ENCODE measurements around the gene ATRNL1. TPM values are rescaled to one million over a fixed set of nuclear protein-coding genes. Genes with fewer than 3 reads are reported as not detected.

ATRNL1 gene
- polyA plus RNA-seq, 1 donor from 2014 or later = 47.8 TPM

DNA sequence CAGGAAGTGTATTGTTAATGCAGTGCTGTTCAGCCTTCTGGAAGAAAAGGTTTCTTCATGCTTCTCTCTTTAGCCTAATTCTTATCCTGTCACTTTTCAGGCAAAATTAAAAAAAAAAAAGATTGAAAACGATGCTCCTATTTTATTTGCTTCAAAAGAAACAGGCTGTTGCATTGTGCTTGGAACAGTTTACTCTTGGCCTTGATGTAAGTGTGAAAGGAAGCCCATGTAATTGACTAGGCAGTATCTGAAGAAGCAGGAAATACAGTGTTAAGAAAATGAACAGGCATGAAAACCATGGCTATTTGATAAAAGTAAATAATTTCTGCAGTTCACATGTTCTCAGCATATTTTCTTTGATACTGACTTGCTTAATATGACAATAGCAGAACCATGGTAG, 40.4 kb upstream of the ATRNL1 start:
- Histone ChIP-seq H3K9me2 (ENCODE audit: insufficient read depth, low read length) (no peaks in the 10 kb centered on the region), H3K27ac (ENCODE audit: low read length) (no peak overlapping the region), H4K20me1 (ENCODE audit: insufficient read depth) (no peaks in the 10 kb centered on the region), H3K9me3 (ENCODE audit: low read length) (no peaks in the 10 kb centered on the region), H3K4me3 (ENCODE audit: low read length) (no peak overlapping the region), H3F3A (ENCODE audit: insufficient read depth, low read length, poor library complexity, severe bottlenecking) (no peaks in the 10 kb centered on the region), H3K27me3 (ENCODE audit: insufficient read depth, low read depth, low read length) (no peaks in the 10 kb centered on the region), H3K36me3 (ENCODE audit: insufficient read depth, low read length) (no peaks in the 10 kb centered on the region), H2AFZ (ENCODE audit: low read depth, low read length) (no peak overlapping the region), H3K4me2 (ENCODE audit: low read length) (no peak overlapping the region), H3K79me2 (replicated peaks; ENCODE audit: insufficient read depth, low read length) (no peaks in the 10 kb centered on the region), H3K9ac (ENCODE audit: low read length) (no peak overlapping the region)
- TF ChIP-seq EP300 (conservative IDR thresholded peaks at IDR 0.05; ENCODE audit: poor library complexity, severe bottlenecking) (no peak), MXI1 (conservative IDR thresholded peaks at IDR 0.05; ENCODE audit: poor library complexity, severe bottlenecking) (no peak), TAF1 (IDR thresholded peaks at IDR 0.05; ENCODE audit: low read depth) (no peak)
- TF ChIP-seq, protein P1, sequence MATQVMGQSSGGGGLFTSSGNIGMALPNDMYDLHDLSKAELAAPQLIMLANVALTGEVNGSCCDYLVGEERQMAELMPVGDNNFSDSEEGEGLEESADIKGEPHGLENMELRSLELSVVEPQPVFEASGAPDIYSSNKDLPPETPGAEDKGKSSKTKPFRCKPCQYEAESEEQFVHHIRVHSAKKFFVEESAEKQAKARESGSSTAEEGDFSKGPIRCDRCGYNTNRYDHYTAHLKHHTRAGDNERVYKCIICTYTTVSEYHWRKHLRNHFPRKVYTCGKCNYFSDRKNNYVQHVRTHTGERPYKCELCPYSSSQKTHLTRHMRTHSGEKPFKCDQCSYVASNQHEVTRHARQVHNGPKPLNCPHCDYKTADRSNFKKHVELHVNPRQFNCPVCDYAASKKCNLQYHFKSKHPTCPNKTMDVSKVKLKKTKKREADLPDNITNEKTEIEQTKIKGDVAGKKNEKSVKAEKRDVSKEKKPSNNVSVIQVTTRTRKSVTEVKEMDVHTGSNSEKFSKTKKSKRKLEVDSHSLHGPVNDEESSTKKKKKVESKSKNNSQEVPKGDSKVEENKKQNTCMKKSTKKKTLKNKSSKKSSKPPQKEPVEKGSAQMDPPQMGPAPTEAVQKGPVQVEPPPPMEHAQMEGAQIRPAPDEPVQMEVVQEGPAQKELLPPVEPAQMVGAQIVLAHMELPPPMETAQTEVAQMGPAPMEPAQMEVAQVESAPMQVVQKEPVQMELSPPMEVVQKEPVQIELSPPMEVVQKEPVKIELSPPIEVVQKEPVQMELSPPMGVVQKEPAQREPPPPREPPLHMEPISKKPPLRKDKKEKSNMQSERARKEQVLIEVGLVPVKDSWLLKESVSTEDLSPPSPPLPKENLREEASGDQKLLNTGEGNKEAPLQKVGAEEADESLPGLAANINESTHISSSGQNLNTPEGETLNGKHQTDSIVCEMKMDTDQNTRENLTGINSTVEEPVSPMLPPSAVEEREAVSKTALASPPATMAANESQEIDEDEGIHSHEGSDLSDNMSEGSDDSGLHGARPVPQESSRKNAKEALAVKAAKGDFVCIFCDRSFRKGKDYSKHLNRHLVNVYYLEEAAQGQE (IDR thresholded peaks at IDR 0.05; ENCODE audit: borderline replicate concordance) = no peak

DNA sequence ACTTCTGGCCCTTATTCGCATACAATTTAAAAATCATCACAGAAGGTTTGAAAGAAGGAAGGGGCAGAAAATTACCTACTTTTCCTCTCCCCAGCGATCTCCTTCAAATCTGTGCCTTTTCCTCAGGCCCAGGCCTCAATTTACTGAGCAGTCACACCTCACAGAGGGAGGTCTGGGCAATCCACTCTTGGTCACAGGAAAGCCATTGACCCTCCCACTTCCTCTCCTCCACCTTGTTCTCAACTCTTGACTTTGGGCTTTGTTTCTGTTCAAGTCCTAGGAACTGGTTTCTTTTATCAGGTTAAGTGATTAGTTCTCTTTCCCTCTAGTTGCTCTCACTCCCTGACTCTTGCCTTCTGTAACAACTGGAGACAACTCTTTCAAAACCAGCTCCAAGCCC, 37.0 kb upstream of the ATRNL1 start:
- no peaks in the 10 kb centered on the region for H3K79me2 ChIP-seq (replicated peaks; ENCODE audit: insufficient read depth, low read length)
- no peak overlapping the region for H2AFZ ChIP-seq (ENCODE audit: low read depth, low read length)
- no peaks in the 10 kb centered on the region for H4K20me1 ChIP-seq (ENCODE audit: insufficient read depth)
- H3K36me3 ChIP-seq (ENCODE audit: insufficient read depth, low read length) = no peaks in the 10 kb centered on the region
- no peak overlapping the region for H3K9ac ChIP-seq (ENCODE audit: low read length)
- no peak overlapping the region for H3K4me2 ChIP-seq (ENCODE audit: low read length)
- H3K9me3 ChIP-seq (ENCODE audit: low read length) = no peaks in the 10 kb centered on the region
- no peak overlapping the region for H3K27ac ChIP-seq (ENCODE audit: low read length)
- no peaks in the 10 kb centered on the region for H3K27me3 ChIP-seq (ENCODE audit: insufficient read depth, low read depth, low read length)
- no peaks in the 10 kb centered on the region for H3K9me2 ChIP-seq (ENCODE audit: insufficient read depth, low read length)
- TF ChIP-seq RAD21 (conservative IDR thresholded peaks at IDR 0.05) = no peak
- TF ChIP-seq, protein P1 (IDR thresholded peaks at IDR 0.05; ENCODE audit: borderline replicate concordance) = no peak
- no peak for TF ChIP-seq EP300 (conservative IDR thresholded peaks at IDR 0.05; ENCODE audit: poor library complexity, severe bottlenecking)
- TF ChIP-seq, protein P2, sequence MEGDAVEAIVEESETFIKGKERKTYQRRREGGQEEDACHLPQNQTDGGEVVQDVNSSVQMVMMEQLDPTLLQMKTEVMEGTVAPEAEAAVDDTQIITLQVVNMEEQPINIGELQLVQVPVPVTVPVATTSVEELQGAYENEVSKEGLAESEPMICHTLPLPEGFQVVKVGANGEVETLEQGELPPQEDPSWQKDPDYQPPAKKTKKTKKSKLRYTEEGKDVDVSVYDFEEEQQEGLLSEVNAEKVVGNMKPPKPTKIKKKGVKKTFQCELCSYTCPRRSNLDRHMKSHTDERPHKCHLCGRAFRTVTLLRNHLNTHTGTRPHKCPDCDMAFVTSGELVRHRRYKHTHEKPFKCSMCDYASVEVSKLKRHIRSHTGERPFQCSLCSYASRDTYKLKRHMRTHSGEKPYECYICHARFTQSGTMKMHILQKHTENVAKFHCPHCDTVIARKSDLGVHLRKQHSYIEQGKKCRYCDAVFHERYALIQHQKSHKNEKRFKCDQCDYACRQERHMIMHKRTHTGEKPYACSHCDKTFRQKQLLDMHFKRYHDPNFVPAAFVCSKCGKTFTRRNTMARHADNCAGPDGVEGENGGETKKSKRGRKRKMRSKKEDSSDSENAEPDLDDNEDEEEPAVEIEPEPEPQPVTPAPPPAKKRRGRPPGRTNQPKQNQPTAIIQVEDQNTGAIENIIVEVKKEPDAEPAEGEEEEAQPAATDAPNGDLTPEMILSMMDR (IDR thresholded peaks at IDR 0.05; ENCODE audit: poor library complexity, severe bottlenecking) = no peak
- TF ChIP-seq POLR2AphosphoS5 (IDR thresholded peaks at IDR 0.05) = no peak
- no peak for TF ChIP-seq TAF1 (IDR thresholded peaks at IDR 0.05; ENCODE audit: low read depth)
- no peak for TF ChIP-seq EZH2 (IDR thresholded peaks at IDR 0.05; ENCODE audit: borderline replicate concordance, insufficient read depth, low read length, poor library complexity, severe bottlenecking)
- no peak for TF ChIP-seq SMC3 (conservative IDR thresholded peaks at IDR 0.05; ENCODE audit: poor library complexity)
- TF ChIP-seq MXI1 (conservative IDR thresholded peaks at IDR 0.05; ENCODE audit: poor library complexity, severe bottlenecking) = no peak
- no peak overlapping the region for H3K4me3 ChIP-seq (ENCODE audit: low read length)
- no peaks in the 10 kb centered on the region for H3F3A ChIP-seq (ENCODE audit: insufficient read depth, low read length, poor library complexity, severe bottlenecking)
